ENCODE measurements around the gene HDDC2.

DNA sequence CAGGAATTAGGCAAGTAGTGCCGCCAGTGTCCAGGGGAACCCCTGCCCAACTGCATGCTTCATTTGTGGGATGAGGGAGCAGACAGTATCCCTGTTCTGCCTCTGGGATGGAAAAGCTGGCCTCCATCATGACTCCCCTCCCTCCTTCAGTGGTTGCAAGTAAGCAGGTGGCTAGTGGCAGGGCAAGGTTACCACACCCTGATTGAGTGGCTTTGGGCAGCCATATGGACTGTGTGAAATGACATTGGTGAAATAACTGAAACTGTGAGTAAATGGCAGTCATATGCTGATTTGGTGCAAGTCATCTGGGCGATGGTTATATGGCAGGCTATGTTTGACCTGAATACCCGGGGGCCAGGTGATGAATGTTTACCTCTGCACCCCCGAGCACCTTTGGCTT, 33.0 kb downstream of the HDDC2 start:
- TF ChIP-seq, protein P1, sequence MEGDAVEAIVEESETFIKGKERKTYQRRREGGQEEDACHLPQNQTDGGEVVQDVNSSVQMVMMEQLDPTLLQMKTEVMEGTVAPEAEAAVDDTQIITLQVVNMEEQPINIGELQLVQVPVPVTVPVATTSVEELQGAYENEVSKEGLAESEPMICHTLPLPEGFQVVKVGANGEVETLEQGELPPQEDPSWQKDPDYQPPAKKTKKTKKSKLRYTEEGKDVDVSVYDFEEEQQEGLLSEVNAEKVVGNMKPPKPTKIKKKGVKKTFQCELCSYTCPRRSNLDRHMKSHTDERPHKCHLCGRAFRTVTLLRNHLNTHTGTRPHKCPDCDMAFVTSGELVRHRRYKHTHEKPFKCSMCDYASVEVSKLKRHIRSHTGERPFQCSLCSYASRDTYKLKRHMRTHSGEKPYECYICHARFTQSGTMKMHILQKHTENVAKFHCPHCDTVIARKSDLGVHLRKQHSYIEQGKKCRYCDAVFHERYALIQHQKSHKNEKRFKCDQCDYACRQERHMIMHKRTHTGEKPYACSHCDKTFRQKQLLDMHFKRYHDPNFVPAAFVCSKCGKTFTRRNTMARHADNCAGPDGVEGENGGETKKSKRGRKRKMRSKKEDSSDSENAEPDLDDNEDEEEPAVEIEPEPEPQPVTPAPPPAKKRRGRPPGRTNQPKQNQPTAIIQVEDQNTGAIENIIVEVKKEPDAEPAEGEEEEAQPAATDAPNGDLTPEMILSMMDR (IDR thresholded peaks at IDR 0.05) = no peak
- no peak for TF ChIP-seq POLR2A (IDR thresholded peaks at IDR 0.05)
